Renal pelvis (tissue), 4 donors: ENCODE measurements around the gene CACNB1. TPM values are rescaled to one million over a fixed set of nuclear protein-coding genes. Genes with fewer than 3 reads are reported as not detected.

Source experiments
- DNase-seq: peaks from one replicate; pipeline ENCODE4 v3.0.0-alpha.2; 2013
- polyA plus RNA-seq, 3 donors: library from polyadenylated mRNA; unstranded; fragments of 120-200 nt; gene quantifications; one replicate each; pipeline ENCODE4 v1.2.1, GENCODE V29; 2013; ENCODE audit not compliant: insufficient read length in 3 of 3

Gene CACNB1
- polyA plus RNA-seq, 3 donors: 8.2 to 15.9 (median 14.7) TPM

GRCh38 chr17:39125143-39125875, 72.2 kb downstream of the CACNB1 start:
- DNase-seq: no peak

GRCh38 chr17:39123627-39124026, 73.8 kb downstream of the CACNB1 start:
- no peak for DNase-seq

Other genes starting within 250 kb of the CACNB1 start
- under 1 TPM in 1 of 3 donors, not detected in 2; 0.10 TPM for gene FBXO47, start 230.3 kb downstream of the CACNB1 start, polyA plus RNA-seq
- 1 to 10 TPM; 6.1 to 7.9 (median 7.4) TPM for gene PLXDC1, start 46.0 kb downstream of the CACNB1 start, polyA plus RNA-seq
- under 1 TPM; 0.30 to 0.44 (median 0.34) TPM for gene ARL5C, start 31.5 kb downstream of the CACNB1 start, polyA plus RNA-seq
- 1,000 to 10,000 TPM; 1,776 to 2,383 (median 2,100) TPM for gene RPL19, start 2.6 kb upstream of the CACNB1 start, polyA plus RNA-seq
- 1 to 10 TPM; 3.5 to 5.0 (median 4.6) TPM for gene STAC2, start 28.3 kb upstream of the CACNB1 start, polyA plus RNA-seq
- gene FBXL20, start 204.0 kb upstream of the CACNB1 start, polyA plus RNA-seq: 10 to 100 TPM; 12.1 to 17.5 (median 14.1) TPM